Keratinocyte (primary cell): ENCODE measurements around the gene NT5C. TPM values are rescaled to one million over a fixed set of nuclear protein-coding genes. Genes with fewer than 3 reads are reported as not detected.

Experiments used
- DNase-seq: peaks from one replicate; pipeline ENCODE4 v3.0.0-alpha.2; 2011; ENCODE audit warnings: low read depth, missing footprints, low spot score
- FAIRE-seq: peaks from 2 replicates; lab custom pipeline; 2011; peaks lifted over from hg19 to GRCh38; lab: Jason Lieb, UNC
- H2AFZ ChIP-seq: 2 replicates; pipeline ENCODE4 v1.6.0; 2012; ENCODE audit warnings: low read length, control low read depth, inconsistent platforms; ENCODE audit not compliant: control insufficient read depth
- H3K27ac ChIP-seq: 2 replicates; pipeline ENCODE4 v1.5.1; 2011; ENCODE audit warnings: low read length; ENCODE audit not compliant: control insufficient read depth, insufficient read depth
- H3K27me3 ChIP-seq: 3 replicates; pipeline ENCODE4 v1.6.0; 2011; ENCODE audit warnings: low read length; ENCODE audit not compliant: control insufficient read depth, insufficient read depth; ENCODE audit errors: extremely low read depth
- H3K36me3 ChIP-seq, 2 experiments: 2 replicates in 1 of 2; 3 replicates in 1 of 2; pipeline ENCODE4 v1.5.1; 2011; ENCODE audit warnings: low read length in 2 of 2, mild to moderate bottlenecking in 1 of 2; ENCODE audit not compliant: control insufficient read depth in 2 of 2, insufficient read depth in 2 of 2; ENCODE audit errors: extremely low read depth in 1 of 2
- H3K4me1 ChIP-seq: 3 replicates; pipeline ENCODE4 v1.5.1; 2011; ENCODE audit warnings: low read length; ENCODE audit not compliant: control insufficient read depth, insufficient read depth; ENCODE audit errors: extremely low read depth
- H3K4me2 ChIP-seq: 3 replicates; pipeline ENCODE4 v1.6.0; 2011; ENCODE audit warnings: low read depth, low read length; ENCODE audit not compliant: control insufficient read depth, insufficient read depth; ENCODE audit errors: extremely low read depth
- H3K4me3 ChIP-seq, 3 experiments: fragments of 200-600 bp in 1 of 3; sonication (generic) in 1 of 3; 2 replicates in 2 of 3; 3 replicates in 1 of 3; pipeline ENCODE4 v1.5.1; 2011 to 2016; ENCODE audit warnings: low read length in 3 of 3, mild to moderate bottlenecking in 3 of 3, control low read depth in 2 of 3, inconsistent platforms in 1 of 3, low read depth in 1 of 3, mixed read lengths in 1 of 3, mixed run types in 1 of 3, moderate library complexity in 1 of 3; ENCODE audit not compliant: control insufficient read depth in 2 of 3, insufficient read depth in 2 of 3; ENCODE audit errors: extremely low read depth in 1 of 3
- H3K79me2 ChIP-seq: 2 replicates; pipeline ENCODE4 v1.6.0; 2012; ENCODE audit warnings: low read length; ENCODE audit not compliant: control insufficient read depth, insufficient read depth
- H3K9ac ChIP-seq: 3 replicates; pipeline ENCODE4 v1.6.0; 2011; ENCODE audit warnings: low read length; ENCODE audit not compliant: control insufficient read depth, insufficient read depth; ENCODE audit errors: extremely low read depth
- H3K9me1 ChIP-seq: 3 replicates; pipeline ENCODE4 v1.6.0; 2011; ENCODE audit warnings: low read length; ENCODE audit not compliant: control insufficient read depth, insufficient read depth; ENCODE audit errors: extremely low read depth
- H3K9me3 ChIP-seq: 2 replicates; pipeline ENCODE4 v1.5.1; 2012; ENCODE audit warnings: low read depth, low read length; ENCODE audit not compliant: control insufficient read depth
- H4K20me1 ChIP-seq: 3 replicates; pipeline ENCODE4 v1.6.0; 2011; ENCODE audit warnings: low read length; ENCODE audit not compliant: control insufficient read depth, insufficient read depth; ENCODE audit errors: extremely low read depth
- CTCF ChIP-seq, 3 experiments: IDR thresholded peaks in 1 of 3; conservative IDR thresholded peaks in 1 of 3; optimal IDR thresholded peaks in 1 of 3; 2 replicates in 2 of 3; 3 replicates in 1 of 3; pipeline versions ENCODE3 to v1.5.1; 2011; ENCODE audit warnings: low read length in 3 of 3, mild to moderate bottlenecking in 3 of 3, moderate library complexity in 2 of 3, control low read depth in 1 of 3, inconsistent platforms in 1 of 3; ENCODE audit not compliant: insufficient read depth in 2 of 3; ENCODE audit errors: extremely low read depth in 1 of 3
- EZH2 ChIP-seq: IDR thresholded peaks from one replicate; pipeline ENCODE4 v1.6.1; 2012; ENCODE audit warnings: inconsistent platforms, mild to moderate bottlenecking, low read length, moderate library complexity
- dilution Hi-C: fragments of 300-500 bp; cut with MboI; formaldehyde crosslinking; loops from one replicate; pipeline ENCODE4 v1.7.0; 2020; ENCODE audit warnings: low sequenced_read_pairs; ENCODE audit not compliant: extremely low pct_ligation_motif_present
- polyA plus RNA-seq, 5 experiments: library from polyadenylated mRNA; depleted of rRNA in 3 of 5; stranded (reverse) in 3 of 5; stranded (forward) in 1 of 5; unstranded in 1 of 5; fragments of >200 nt; gene quantifications; 1 replicate in 1 of 5; 2 replicates in 3 of 5; 3 replicates in 1 of 5; pipeline versions ENCODE4 v1.2.1 to v1.2.3, GENCODE V29; 2011 to 2012; ENCODE audit warnings: missing spikeins in 2 of 5, low read depth in 1 of 5, low replicate concordance in 1 of 5

NT5C gene
- polyA plus RNA-seq, 1 donor (not counting 4 experiments of a cell fraction or from before 2014, with no cell fraction given), result 29.9 TPM

- no peak for TF ChIP-seq EZH2
- TF ChIP-seq CTCF (optimal IDR thresholded peaks at IDR 0.05 in 1 of 3, IDR thresholded peaks at IDR 0.05 in 1 of 3, conservative IDR thresholded peaks at IDR 0.05 in 1 of 3; ENCODE audit: extremely low read depth in 1 of 3, insufficient read depth in 2 of 3, low read length in 3 of 3), result no peak
- no peaks in the 10 kb centered on the region for H3K79me2 ChIP-seq
- no peak overlapping the region for H3K4me2 ChIP-seq
- H2AFZ ChIP-seq, result no peak overlapping the region
- H3K36me3 ChIP-seq, result peaks cover 0 to 10% of the 10 kb centered on the region in 2 experiments
- H3K27ac ChIP-seq, result no peak overlapping the region
- no peaks in the 10 kb centered on the region for H3K9me3 ChIP-seq
- dilution Hi-C loops, result no loop called here
- H3K4me1 ChIP-seq, result peaks cover 17% of the 10 kb centered on the region
- FAIRE-seq (no peak), DNase-seq (no peak)
- H3K4me3 ChIP-seq, result no peak overlapping the region
- no peaks in the 10 kb centered on the region for H3K27me3 ChIP-seq
- H3K9me1 ChIP-seq, result no peaks in the 10 kb centered on the region
- H3K9ac ChIP-seq, result no peak overlapping the region
- H4K20me1 ChIP-seq, result no peaks in the 10 kb centered on the region
Observed at GRCh38 chr17:75118307-75118706, 13.2 kb downstream of the NT5C start.

GRCh38 chr17:75116737-75117136 lies 14.8 kb downstream of the NT5C start:
- H3K9me1 ChIP-seq, result no peaks in the 10 kb centered on the region
- FAIRE-seq (no peak), DNase-seq (no peak)
- H3K9me3 ChIP-seq, result no peaks in the 10 kb centered on the region
- H3K27ac ChIP-seq, result no peak overlapping the region
- H2AFZ ChIP-seq, result no peak overlapping the region
- H4K20me1 ChIP-seq, result no peaks in the 10 kb centered on the region
- peaks cover 17% of the 10 kb centered on the region for H3K4me1 ChIP-seq
- H3K36me3 ChIP-seq, result peaks cover 0 to 10% of the 10 kb centered on the region in 2 experiments
- TF ChIP-seq CTCF (optimal IDR thresholded peaks at IDR 0.05 in 1 of 3, IDR thresholded peaks at IDR 0.05 in 1 of 3, conservative IDR thresholded peaks at IDR 0.05 in 1 of 3; ENCODE audit: extremely low read depth in 1 of 3, insufficient read depth in 2 of 3, low read length in 3 of 3), result no peak
- no peak for TF ChIP-seq EZH2
- no peak overlapping the region for H3K4me2 ChIP-seq
- H3K4me3 ChIP-seq, result no peak overlapping the region
- dilution Hi-C loops, result no loop called here
- no peaks in the 10 kb centered on the region for H3K27me3 ChIP-seq
- H3K9ac ChIP-seq, result no peak overlapping the region
- H3K79me2 ChIP-seq, result no peaks in the 10 kb centered on the region
